LNCaP clone FGC (cell line): ENCODE data around the gene GABRG3.

Source experiments
- DNase-seq: peaks from one replicate; pipeline ENCODE4 v3.0.0-alpha.2; 2011; ENCODE audit warnings: low read depth
- H3K4me3 ChIP-seq: 2 replicates; pipeline ENCODE4 v1.5.1; 2011; ENCODE audit warnings: mild to moderate bottlenecking, low read depth, low read length, control low read depth
- CTCF ChIP-seq: IDR thresholded peaks from 2 replicates; pipeline ENCODE4 v1.5.1; 2012; ENCODE audit warnings: mild to moderate bottlenecking; ENCODE audit not compliant: control insufficient read depth, insufficient read depth; ENCODE audit errors: extremely low read depth

GABRG3 gene

GRCh38 chr15:27396521-27396920 is 425.5 kb downstream of the GABRG3 start:
- no peak for DNase-seq
- no peak overlapping the region for H3K4me3 ChIP-seq
- TF ChIP-seq CTCF: no peak

GRCh38 chr15:27396996-27397395 is 426.0 kb downstream of the GABRG3 start:
- DNase-seq: no peak
- no peak overlapping the region for H3K4me3 ChIP-seq
- TF ChIP-seq CTCF: no peak

GRCh38 chr15:27398631-27399161 is 427.7 kb downstream of the GABRG3 start:
- no peak overlapping the region; the same call in 1 of the 2 replicates for H3K4me3 ChIP-seq
- TF ChIP-seq CTCF: no peak
- DNase-seq: peak; percentile 93

GRCh38 chr15:27399241-27399640 is 428.3 kb downstream of the GABRG3 start:
- DNase-seq: no peak
- H3K4me3 ChIP-seq: no peak overlapping the region
- TF ChIP-seq CTCF: no peak

GRCh38 chr15:27401471-27401870 is 430.5 kb downstream of the GABRG3 start:
- no peak for DNase-seq
- TF ChIP-seq CTCF: no peak

GRCh38 chr15:27408428-27408827 is 437.4 kb downstream of the GABRG3 start:
- no peak overlapping the region for H3K4me3 ChIP-seq
- TF ChIP-seq CTCF: no peak
- no peak for DNase-seq

More at GRCh38 chr15:27401471-27401870, 430.5 kb downstream of the GABRG3 start:
- no peak overlapping the region for H3K4me3 ChIP-seq

- no peak for TF ChIP-seq CTCF
- H3K4me3 ChIP-seq: no peak overlapping the region
- no peak for DNase-seq
Measured at GRCh38 chr15:27410996-27411605, 440.1 kb downstream of the GABRG3 start.
